ENCODE measurements around the gene SYS1. TPM values are rescaled to one million over a fixed set of nuclear protein-coding genes. Genes with fewer than 3 reads are reported as not detected.

SYS1 gene
- total RNA-seq: 39.1 TPM

GRCh38 chr20:45362804-45363610 lies at the start of gene SYS1:
TSS of gene SYS1 (plus strand) at chr20:45363156. CDS start at chr20:45363532, 376 bp downstream.

DNA sequence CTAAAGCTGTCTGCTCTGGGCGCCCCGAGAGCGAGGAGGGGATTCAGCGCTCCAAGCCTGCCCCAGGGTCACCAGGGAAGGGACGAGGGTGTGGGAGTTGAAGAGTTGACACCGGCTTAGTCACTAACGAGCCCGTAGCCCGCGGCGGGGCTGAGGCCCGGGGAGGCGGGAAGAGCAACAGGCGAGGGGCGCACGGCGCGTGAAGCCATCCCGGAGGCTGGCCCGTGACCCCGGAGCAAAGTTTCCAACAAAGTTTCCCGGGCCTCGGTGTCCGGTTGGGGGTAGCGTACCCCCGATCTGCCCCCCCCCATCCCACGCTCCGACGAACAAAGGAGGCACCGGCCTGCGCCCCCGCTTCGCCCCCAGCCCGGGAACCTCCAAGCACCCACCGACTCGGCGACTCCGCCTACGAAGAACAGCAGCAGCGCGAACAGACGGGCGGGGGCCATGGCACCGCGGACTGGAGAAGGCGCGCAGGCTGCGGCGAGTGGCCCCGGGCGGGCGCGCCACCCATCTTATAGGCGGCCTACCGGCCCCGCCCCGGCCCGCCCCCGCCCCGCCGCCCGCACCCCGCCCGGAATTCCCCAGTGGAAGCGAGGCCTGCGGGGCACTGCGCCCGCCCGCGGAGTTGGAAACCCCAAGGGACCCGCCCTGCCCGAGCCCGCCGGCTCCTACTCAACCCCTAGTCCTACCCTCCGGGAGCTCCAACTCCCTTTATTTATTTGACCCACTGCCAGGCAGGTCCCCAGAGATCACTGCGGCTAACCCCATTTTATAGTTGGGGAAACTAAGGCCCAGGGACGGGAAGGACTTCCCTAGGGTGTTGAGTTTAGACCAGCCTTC lies 14.8 kb upstream of the SYS1 start, which contains the start of gene SDC4:
Gene SDC4 (minus strand): TSS at position 489 of the 843 bp plus-strand sequence. CDS start 40 bp downstream, at position 449.

DNA sequence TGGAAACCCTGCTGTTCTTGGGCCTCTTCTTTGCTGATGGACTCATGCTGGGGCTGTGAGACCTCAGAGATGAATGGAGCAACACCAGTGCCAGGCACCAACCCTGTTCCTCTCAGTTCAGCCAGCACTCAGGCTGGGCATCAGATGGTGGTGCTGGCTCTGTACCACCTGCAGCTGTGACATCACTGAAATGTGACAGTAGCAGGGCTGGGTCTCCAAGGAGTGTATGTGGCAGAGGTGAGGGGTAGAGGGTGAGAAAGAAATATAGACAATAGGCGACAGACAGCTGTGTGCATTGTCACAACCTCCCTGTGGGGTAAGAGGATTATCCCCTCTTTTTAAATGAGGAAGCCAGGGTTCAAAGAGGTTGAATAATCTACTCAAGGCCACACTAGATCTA lies 15.2 kb downstream of the SYS1 start, which contains the start of gene TP53TG5:
Gene TP53TG5 (minus strand): TSS at position 135 of the 400 bp plus-strand sequence. CDS start 89 bp downstream, at position 46.

GRCh38 chr20:45407783-45408645 lies 45.1 kb downstream of the SYS1 start, which contains the start of gene DBNDD2:
TSS of gene DBNDD2 (plus strand) at chr20:45408289. CDS start at chr20:45408468, 179 bp downstream.

DNA sequence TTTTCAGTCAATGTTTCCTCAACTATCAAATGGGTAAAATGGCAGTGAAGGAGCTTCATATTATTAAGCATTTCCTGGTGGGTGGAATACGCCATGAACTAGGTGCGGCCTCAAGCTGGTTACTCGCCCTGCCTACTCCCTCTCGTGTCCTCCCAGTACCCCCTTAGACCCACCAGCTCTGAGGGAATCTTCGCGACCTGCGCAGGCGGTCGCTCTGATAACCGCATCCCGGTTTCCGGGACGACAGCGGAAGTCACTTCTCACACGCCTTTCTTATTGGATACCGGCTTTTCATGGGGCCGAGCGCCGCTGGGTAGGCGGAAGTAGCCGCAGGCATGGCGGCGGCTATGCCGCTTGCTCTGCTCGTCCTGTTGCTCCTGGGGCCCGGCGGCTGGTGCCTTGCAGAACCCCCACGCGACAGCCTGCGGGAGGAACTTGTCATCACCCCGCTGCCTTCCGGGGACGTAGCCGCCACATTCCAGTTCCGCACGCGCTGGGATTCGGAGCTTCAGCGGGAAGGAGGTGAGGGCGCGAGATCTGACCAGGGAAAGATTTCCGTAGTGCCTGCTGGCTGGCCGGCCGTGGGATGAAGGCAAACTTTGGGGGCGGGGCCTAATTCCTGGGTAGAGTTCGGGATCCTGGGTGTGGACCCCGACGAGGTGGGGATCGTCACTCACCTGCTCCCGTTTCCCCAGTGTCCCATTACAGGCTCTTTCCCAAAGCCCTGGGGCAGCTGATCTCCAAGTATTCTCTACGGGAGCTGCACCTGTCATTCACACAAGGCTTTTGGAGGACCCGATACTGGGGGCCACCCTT lies 53.1 kb downstream of the SYS1 start, which contains the start of gene PIGT:
Gene PIGT (plus strand): TSS at position 320 of the 816 bp plus-strand sequence. CDS start 16 bp downstream, at position 336.

Other genes with a start within 250 kb of the SYS1 start
- not detected for gene WFDC5, start 248.0 kb upstream of the SYS1 start, total RNA-seq
- gene WFDC12, start 238.7 kb upstream of the SYS1 start, total RNA-seq: not detected
- gene PI3, start 188.3 kb upstream of the SYS1 start, total RNA-seq: not detected
- gene SEMG1, start 156.1 kb upstream of the SYS1 start, total RNA-seq: not detected
- gene SEMG2, start 141.8 kb upstream of the SYS1 start, total RNA-seq: not detected
- not detected for gene SLPI, start 108.6 kb upstream of the SYS1 start, total RNA-seq
- not detected for gene RBPJL, start 56.3 kb upstream of the SYS1 start, total RNA-seq
- not detected for gene MATN4, start 54.9 kb upstream of the SYS1 start, total RNA-seq
- 0.94 TPM for gene SDC4, start 14.7 kb upstream of the SYS1 start, total RNA-seq
- 1.9 TPM for gene TP53TG5, start 15.2 kb downstream of the SYS1 start, total RNA-seq
- gene DBNDD2, start 45.1 kb downstream of the SYS1 start, total RNA-seq: 13.1 TPM
- 27.2 TPM for gene PIGT, start 53.0 kb downstream of the SYS1 start, total RNA-seq
- 4.4 TPM for gene WFDC2, start 106.6 kb downstream of the SYS1 start, total RNA-seq
- gene SPINT3, start 152.5 kb downstream of the SYS1 start, total RNA-seq: not detected
- gene WFDC6, start 176.3 kb downstream of the SYS1 start, total RNA-seq: not detected
- gene EPPIN, start 184.2 kb downstream of the SYS1 start, total RNA-seq: not detected
- gene WFDC8, start 216.1 kb downstream of the SYS1 start, total RNA-seq: not detected

Data from parietal lobe (tissue), 1 donor.